ENCODE results near the gene HSPBAP1. TPM values are rescaled to one million over a fixed set of nuclear protein-coding genes. Genes with fewer than 3 reads are reported as not detected.

The HSPBAP1 gene
- total RNA-seq, 1 experiment from 2014 or later = 8.7 TPM

GRCh38 chr3:122784436-122784835 is 9.2 kb downstream of the HSPBAP1 start:
- no peaks in the 10 kb centered on the region for H3K36me3 ChIP-seq (ENCODE audit: insufficient read depth, low read length, poor library complexity, severe bottlenecking)
- CTCF ChIA-PET = no interaction called here
- no peak overlapping the region for H3K27ac ChIP-seq (ENCODE audit: low read depth, low read length, poor library complexity, severe bottlenecking)
- POLR2A ChIA-PET (ENCODE audit: low non-redundant PET) = no interaction called here
- no peaks in the 10 kb centered on the region for H3K27me3 ChIP-seq (replicated peaks; ENCODE audit: insufficient read depth, low read depth, low read length, poor library complexity)
- no peak overlapping the region for H3K4me3 ChIP-seq (ENCODE audit: low read depth, low read length, poor library complexity, severe bottlenecking)
- H3K9me3 ChIP-seq (ENCODE audit: low read depth, low read length, poor library complexity, severe bottlenecking) = no peaks in the 10 kb centered on the region
- intact Hi-C loops (cut with micrococcal nuclease; ENCODE audit: unreplicated experiment) = no loop called here
- no peak for DNase-seq (ENCODE audit: low spot score)
- no peaks in the 10 kb centered on the region for H3K4me1 ChIP-seq (ENCODE audit: insufficient read depth, low read length, poor library complexity, severe bottlenecking)
- TF ChIP-seq EZH2 (IDR thresholded peaks at IDR 0.05; ENCODE audit: borderline replicate concordance, low read depth, low read length, poor library complexity, severe bottlenecking) (no peak), CTCF (conservative IDR thresholded peaks at IDR 0.05; ENCODE audit: low read depth, low read length) (no peak)
- BruUV-seq (replicated peaks) = no TSS peak

GRCh38 chr3:122782804-122783203 is 10.8 kb downstream of the HSPBAP1 start:
- ChIA-PET CTCF (no interaction called here), POLR2A (ENCODE audit: low non-redundant PET) (no interaction called here)
- intact Hi-C loops (cut with micrococcal nuclease; ENCODE audit: unreplicated experiment) = no loop called here
- Histone ChIP-seq H3K27ac (ENCODE audit: low read depth, low read length, poor library complexity, severe bottlenecking) (no peak overlapping the region), H3K4me1 (ENCODE audit: insufficient read depth, low read length, poor library complexity, severe bottlenecking) (no peaks in the 10 kb centered on the region), H3K36me3 (ENCODE audit: insufficient read depth, low read length, poor library complexity, severe bottlenecking) (no peaks in the 10 kb centered on the region), H3K9me3 (ENCODE audit: low read depth, low read length, poor library complexity, severe bottlenecking) (no peaks in the 10 kb centered on the region), H3K4me3 (ENCODE audit: low read depth, low read length, poor library complexity, severe bottlenecking) (no peak overlapping the region), H3K27me3 (replicated peaks; ENCODE audit: insufficient read depth, low read depth, low read length, poor library complexity) (no peaks in the 10 kb centered on the region)
- TF ChIP-seq CTCF (conservative IDR thresholded peaks at IDR 0.05; ENCODE audit: low read depth, low read length) (no peak), EZH2 (IDR thresholded peaks at IDR 0.05; ENCODE audit: borderline replicate concordance, low read depth, low read length, poor library complexity, severe bottlenecking) (no peak)
- BruUV-seq (replicated peaks) = no TSS peak
- DNase-seq (ENCODE audit: low spot score) = no peak

GRCh38 chr3:122777563-122777962 is 16.1 kb downstream of the HSPBAP1 start:
- Histone ChIP-seq H3K27ac (ENCODE audit: low read depth, low read length, poor library complexity, severe bottlenecking) (no peak overlapping the region), H3K4me3 (ENCODE audit: low read depth, low read length, poor library complexity, severe bottlenecking) (no peak overlapping the region), H3K36me3 (ENCODE audit: insufficient read depth, low read length, poor library complexity, severe bottlenecking) (no peaks in the 10 kb centered on the region), H3K4me1 (ENCODE audit: insufficient read depth, low read length, poor library complexity, severe bottlenecking) (no peaks in the 10 kb centered on the region), H3K9me3 (ENCODE audit: low read depth, low read length, poor library complexity, severe bottlenecking) (no peaks in the 10 kb centered on the region), H3K27me3 (replicated peaks; ENCODE audit: insufficient read depth, low read depth, low read length, poor library complexity) (no peaks in the 10 kb centered on the region)
- intact Hi-C loops (cut with micrococcal nuclease; ENCODE audit: unreplicated experiment) = no loop called here
- POLR2A ChIA-PET (ENCODE audit: low non-redundant PET) = no interaction called here
- TF ChIP-seq EZH2 (IDR thresholded peaks at IDR 0.05; ENCODE audit: borderline replicate concordance, low read depth, low read length, poor library complexity, severe bottlenecking) = no peak
- TF ChIP-seq CTCF (conservative IDR thresholded peaks at IDR 0.05; ENCODE audit: low read depth, low read length) = no peak
- no TSS peak for BruUV-seq (replicated peaks)
- no peak for DNase-seq (ENCODE audit: low spot score)
- CTCF ChIA-PET = no interaction called here
